Ureter (tissue), 1 donor: ENCODE measurements around the gene FGF18. TPM values are rescaled to one million over a fixed set of nuclear protein-coding genes. Genes with fewer than 3 reads are reported as not detected.

Experiments used
- DNase-seq: peaks from one replicate; pipeline ENCODE4 v3.0.0-alpha.2; 2020; ENCODE audit warnings: low spot score
- total RNA-seq: library from RNA; stranded (reverse); gene quantifications from one replicate; pipeline ENCODE4 v1.2.4, GENCODE V29; 2023
- donor health status: DM: yes; HTN: yes; CAD: no.

The FGF18 gene
- total RNA-seq, 1 donor from 2014 or later, result 0.81 TPM

- DNase-seq, result no peak
Measured at GRCh38 chr5:171467107-171467506, 47.7 kb downstream of the FGF18 start.

GRCh38 chr5:171469326-171469725 is 49.9 kb downstream of the FGF18 start:
- DNase-seq, result no peak

GRCh38 chr5:171470420-171470819 is 51.0 kb downstream of the FGF18 start:
- no peak for DNase-seq

GRCh38 chr5:171474230-171474813 is 54.9 kb downstream of the FGF18 start:
- no peak for DNase-seq

GRCh38 chr5:171475596-171475995 is 56.1 kb downstream of the FGF18 start:
- no peak for DNase-seq

GRCh38 chr5:171476701-171477100 is 57.3 kb downstream of the FGF18 start:
- no peak for DNase-seq

GRCh38 chr5:171477101-171477500 is 57.7 kb downstream of the FGF18 start:
- DNase-seq, result no peak

- DNase-seq, result no peak
Measured at GRCh38 chr5:171477666-171478065, 58.2 kb downstream of the FGF18 start.

GRCh38 chr5:171478946-171479775 is 59.7 kb downstream of the FGF18 start:
- no peak for DNase-seq

- no peak for DNase-seq
Measured at GRCh38 chr5:171479776-171480125, 60.3 kb downstream of the FGF18 start.

- no peak for DNase-seq
Measured at GRCh38 chr5:171480239-171480638, 60.8 kb downstream of the FGF18 start.

GRCh38 chr5:171481571-171482433 is 62.4 kb downstream of the FGF18 start:
- DNase-seq, result no peak

GRCh38 chr5:171482434-171482730 is 62.9 kb downstream of the FGF18 start:
- DNase-seq, result no peak

- peak; percentile 65 for DNase-seq
Measured at GRCh38 chr5:171483551-171484135, 64.2 kb downstream of the FGF18 start.

- DNase-seq, result no peak
Measured at GRCh38 chr5:171484460-171484899, 65.0 kb downstream of the FGF18 start.

GRCh38 chr5:171485668-171486067 is 66.2 kb downstream of the FGF18 start:
- no peak for DNase-seq

GRCh38 chr5:171486613-171487012 is 67.2 kb downstream of the FGF18 start:
- no peak for DNase-seq

GRCh38 chr5:171488876-171489275 is 69.4 kb downstream of the FGF18 start:
- DNase-seq, result no peak

- DNase-seq, result no peak
Measured at GRCh38 chr5:171492781-171493180, 73.3 kb downstream of the FGF18 start.

GRCh38 chr5:171493646-171494393 is 74.4 kb downstream of the FGF18 start:
- DNase-seq, result no peak

- peak; percentile 74 for DNase-seq
Measured at GRCh38 chr5:171494452-171495121, 75.1 kb downstream of the FGF18 start.
